Right forelimb (tissue), 1 donor: Measurements from ENCODE around the gene CNTNAP5.

Experiments
- DNase-seq: peaks from one replicate; pipeline ENCODE4 v3.0.0-alpha.2; 2018

Gene CNTNAP5

DNA sequence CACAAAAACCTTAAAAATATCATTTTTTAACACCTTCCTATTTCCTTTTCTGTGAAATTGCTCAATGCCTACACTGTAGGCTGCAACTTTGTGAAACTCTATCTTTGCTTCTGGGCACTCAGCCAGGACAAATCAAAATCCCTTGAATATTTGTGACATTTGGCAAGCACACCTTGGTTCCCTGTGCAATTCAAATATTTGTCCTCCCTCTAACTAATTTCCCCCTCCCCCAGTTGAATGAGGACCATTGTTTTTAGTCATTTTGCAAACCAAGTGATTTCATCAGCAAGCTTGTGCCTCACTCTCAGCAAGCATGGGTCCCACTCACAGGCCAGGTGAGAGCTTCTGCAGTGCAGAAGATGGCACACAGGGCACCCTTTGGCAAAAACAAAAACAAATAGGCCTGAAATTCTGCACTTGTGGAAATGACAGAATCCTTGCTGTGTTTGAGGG is 541.5 kb downstream of the CNTNAP5 start:
- DNase-seq, result no peak

DNA sequence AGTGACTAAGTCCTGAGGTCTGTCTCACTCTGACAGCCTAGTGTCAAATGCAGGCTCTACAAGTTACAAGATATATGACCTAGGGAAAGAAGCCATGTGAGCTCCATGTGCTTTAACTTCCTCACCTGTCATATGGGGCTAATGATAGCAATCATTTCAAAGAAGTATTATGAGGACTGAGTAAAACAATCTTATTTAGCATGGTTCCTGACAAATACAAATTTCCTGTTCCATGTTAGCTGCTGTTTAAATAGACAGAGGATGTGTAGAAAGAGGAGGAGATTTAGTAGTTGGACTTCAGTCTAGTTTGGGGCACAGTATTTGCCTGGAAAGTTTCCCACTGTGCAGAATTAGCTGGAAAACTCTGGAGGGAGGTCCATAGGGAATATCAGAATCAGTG is 545.8 kb downstream of the CNTNAP5 start:
- no peak for DNase-seq

DNA sequence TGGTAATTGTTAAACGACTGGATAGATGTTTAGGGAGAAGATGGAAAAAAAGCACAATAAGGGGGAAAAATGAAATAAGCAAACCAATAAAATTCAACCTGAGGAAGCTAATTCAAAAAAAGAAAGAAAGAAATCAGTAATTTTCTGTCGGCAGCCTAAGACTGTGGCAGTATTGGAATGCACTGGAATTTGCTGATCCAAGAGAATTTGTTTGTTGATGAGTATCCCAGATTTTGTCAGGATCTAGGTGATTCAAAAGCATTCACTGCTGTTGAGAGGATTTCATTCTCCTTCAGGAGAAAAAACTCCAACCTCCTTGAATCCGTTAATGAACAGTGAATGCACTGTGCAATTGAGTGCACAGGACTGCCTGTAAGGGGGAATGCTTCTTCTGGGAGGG is 546.7 kb downstream of the CNTNAP5 start:
- no peak for DNase-seq

DNA sequence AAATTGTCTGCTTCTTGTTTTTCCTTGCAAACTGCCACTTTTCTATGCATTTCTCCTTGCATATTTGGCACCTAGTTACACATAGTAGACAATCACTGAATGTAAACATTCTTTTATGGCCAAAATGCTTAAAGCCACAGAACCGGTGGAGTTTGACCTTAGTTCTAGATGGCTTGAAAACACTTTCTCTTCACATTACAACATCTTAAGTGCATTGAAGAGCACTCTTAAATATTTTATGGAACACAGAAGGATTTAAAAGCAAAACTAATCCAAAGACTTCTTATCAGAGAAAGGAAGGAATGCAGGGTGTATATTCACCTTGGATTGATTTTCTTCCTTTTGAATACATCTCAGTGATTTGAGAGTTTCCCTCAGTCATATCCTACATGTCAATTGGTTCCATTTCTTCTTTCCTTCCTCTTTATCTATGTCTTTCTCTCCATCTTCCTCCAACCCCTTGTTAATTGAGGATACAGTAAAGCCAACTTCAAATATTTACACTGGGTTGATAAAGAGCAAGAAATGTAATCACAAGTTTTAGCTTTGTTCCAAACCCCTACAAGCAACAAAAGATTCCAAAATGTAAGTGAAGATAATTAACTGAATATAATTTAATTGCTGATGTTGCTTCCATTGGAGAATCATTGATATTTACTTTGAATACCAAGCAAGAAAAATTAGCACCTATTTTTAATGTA is 548.0 kb downstream of the CNTNAP5 start:
- no peak for DNase-seq

DNA sequence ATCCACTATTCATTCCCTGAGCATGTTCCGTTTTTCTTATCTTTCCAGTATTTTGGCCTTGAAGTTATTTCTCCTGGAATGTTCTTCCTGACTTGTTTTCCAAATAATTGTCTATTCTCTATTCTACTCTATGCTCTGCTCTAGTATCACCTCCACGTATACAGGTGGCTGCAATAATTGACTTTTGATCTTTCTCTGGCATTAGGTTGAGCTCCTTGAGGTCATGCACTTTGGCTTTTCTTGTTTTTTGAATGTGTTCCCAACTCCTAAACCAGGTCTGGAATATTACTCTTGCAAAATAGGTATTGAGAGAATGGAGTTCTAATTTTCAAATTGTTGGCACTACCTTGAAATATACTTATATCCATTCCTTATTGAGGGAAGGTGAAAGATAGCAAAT is 550.4 kb downstream of the CNTNAP5 start:
- no peak for DNase-seq

DNA sequence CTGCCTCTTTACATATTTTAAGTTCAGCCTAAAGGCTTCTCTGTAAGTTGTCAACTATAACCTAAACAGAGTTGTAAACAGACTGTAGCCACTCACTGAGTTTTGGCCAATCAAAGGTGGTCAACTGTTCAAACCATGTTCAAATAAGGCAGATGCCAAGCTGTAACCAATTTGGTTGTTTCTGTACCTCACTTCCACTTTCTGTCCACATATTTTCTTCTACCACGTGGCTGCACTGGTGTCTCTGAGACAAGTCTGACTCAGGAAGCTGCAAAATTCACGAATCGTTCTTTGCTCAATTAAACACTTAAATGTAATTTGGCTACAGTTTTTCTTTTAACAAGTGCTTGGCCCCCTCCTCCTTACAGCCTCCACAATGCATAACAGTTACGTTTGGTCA is 555.2 kb downstream of the CNTNAP5 start:
- no peak for DNase-seq

DNA sequence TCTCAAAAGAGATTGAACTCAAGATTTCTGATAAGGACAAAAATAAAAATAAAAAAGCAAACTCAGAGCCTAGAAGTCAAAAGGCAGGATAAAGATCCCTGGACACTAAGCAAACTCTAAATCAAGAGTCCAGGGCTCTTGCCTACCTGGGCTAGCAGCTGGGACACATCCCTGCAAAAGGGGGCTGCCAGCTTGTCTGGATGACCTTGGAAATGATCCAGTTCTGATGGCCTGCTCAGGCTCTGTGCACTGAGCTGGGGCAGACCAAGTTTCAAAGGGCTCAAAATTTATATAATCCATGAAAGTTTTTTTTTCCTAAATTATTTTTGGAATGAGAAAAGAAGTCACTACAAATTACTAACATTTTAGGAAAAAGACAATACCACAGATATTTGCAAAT is 557.3 kb downstream of the CNTNAP5 start:
- DNase-seq, result no peak

DNA sequence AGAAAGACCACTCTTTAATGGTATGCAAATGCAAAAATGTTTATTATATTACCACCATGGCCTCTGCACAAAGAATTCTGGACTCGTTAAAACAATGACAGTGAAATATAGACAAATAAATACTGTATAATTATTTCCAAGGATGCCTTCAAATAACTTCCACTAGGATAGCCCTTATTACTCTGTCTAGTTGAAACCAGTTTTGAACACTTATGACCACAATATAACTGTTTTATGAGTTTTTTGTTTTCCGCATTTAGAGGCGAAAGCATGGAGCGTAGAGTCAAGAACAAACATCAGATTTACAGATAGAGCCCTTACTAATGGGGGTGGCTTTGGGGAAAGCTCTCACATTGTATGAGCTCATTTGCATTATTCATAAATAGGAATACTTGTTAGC is 559.5 kb downstream of the CNTNAP5 start:
- no peak for DNase-seq

DNA sequence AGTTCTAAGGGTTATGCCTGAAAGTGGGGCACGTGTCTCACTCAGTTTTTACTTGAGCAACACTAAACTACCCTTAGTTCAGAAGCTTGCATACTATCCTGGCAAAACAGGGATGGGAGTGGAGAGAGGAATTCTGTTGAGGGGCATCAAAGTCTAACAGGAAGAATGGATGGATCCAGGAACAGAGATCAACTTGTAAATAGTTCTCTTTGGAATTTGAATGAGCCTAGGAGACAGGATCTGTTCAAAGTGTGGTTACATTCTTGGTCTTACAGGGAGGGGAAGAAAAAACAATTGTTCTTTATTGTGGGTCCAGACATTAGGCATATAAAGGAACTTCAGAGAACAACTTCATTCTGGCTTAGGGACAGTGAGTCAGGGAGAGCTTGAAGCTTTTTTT is 560.2 kb downstream of the CNTNAP5 start:
- no peak for DNase-seq

DNA sequence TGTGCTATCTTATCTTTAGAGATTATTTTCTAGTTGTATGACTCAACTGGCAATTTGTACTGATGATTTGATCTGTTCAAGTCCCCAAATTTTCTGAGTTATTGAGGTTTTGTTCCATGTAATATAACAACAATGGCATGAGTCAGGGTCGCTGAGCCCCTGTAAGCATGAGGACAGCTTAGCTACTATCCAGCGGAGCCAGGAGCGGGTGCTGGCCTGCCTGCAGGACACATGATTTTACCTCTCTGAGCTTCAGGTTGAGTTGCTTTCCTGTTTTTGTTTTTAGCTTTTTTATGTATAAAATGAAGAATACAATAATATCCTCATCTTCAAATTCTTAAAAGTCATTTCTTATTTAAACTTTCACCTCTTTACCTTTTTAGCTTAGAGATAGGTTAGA is 561.1 kb downstream of the CNTNAP5 start:
- DNase-seq, result no peak

DNA sequence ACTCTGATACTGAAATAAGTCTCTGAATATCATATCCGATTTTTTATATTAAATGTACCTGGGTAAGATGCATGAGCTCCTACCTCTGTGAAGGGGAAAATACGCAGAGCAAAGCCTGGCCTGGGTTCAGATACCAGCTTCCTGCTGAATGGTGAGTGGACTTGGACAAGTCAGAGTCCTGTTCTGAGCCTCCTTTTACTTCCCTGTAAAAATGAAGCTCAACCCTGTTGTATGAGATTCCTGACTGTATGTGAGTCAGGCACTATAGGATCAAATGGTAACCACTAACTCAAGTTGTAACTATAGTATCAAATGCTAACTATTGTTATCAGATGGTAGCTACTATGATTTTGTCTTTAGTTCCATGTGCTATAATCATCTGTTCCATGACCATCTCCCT is 561.7 kb downstream of the CNTNAP5 start:
- no peak for DNase-seq

DNA sequence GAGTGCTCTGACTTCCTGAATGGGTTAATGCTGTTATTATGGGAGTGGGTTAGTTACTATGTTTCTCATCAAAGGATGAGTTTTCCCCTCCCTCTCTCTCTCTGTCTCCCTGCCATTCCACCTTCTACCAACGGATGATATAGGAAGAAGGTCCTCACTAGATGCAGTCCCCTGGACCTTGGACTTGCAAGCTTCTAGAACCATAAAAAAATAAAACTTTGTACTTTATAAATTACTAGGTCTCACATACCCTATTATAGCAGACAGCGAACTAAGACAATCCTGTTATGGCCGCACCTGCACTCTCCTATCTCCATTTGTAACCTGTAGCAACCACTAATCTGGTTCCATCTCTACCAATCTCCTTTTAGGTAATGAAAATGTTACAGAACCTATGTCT is 564.9 kb downstream of the CNTNAP5 start:
- DNase-seq, result no peak

DNA sequence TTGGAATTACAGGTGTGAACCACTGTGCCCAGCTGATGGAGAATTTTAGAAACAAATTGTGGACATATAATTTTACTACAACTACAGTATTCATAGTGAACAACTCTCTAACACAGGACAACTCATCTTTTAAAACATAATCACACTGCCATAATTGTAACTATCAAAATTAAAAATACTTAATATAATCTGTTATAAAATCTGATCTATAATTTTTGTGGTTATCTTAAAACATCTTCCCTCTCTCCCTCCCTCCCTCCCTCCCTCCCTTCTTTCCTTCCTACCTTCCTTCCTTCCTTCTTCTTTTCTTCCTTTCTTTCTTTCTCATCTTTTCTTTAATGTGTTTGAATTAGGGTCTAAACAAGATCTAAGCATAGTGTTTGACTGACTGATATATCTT is 577.7 kb downstream of the CNTNAP5 start:
- DNase-seq, result no peak

DNA sequence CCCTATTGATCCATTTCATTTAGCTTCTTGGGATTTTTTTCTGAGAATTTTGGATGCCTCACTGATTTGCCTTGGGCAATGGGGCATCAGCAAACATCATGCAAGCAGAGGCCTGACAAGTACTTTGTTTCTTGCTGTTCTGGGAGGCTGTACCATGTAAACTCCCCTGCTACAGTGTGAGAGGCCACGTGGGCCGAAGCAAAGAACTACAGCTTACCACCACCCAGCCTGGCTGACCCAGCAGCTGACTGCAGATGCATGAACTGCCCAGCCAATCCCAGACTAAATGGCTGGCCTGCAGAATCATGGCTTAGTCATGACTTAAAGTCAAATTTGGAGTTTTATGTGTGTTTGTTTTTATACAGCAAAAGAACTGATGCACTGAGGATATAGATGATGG is 579.9 kb downstream of the CNTNAP5 start:
- no peak for DNase-seq

DNA sequence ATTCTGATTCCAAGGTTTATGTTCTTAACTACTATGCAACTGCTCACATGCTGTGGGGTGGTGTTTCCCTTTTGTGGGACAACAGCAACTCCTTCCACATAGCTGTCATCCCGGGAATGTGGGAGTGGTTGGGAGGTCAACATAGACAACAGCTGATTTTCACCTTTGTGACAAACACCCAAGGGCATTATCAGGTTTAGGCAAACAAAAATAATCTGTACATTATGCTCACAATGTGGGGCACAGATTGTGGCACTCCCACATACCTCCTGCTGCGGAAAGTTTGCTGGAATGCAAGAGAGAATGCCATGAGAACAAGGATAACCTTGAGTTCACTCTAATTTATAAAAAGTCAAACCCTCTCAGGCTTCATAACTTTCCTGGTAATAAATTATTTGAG is 582.6 kb downstream of the CNTNAP5 start:
- no peak for DNase-seq

DNA sequence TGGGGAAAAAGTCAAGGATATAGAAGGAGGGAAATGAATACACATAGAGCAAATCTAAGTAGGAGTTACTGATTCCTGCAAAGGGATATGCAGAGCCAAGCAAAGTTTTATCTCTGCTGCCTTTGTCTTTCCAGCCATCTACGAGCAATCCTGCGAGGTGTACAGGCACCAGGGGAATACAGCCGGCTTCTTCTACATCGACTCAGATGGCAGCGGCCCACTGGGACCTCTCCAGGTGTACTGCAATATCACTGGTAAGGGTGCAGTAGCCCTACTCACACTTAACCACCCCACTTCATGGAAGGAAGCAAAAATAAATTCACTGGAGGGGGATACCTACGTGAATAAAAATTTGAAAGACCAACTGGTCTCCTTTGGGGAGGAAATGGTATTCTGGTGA is 584.6 kb downstream of the CNTNAP5 start:
- DNase-seq, result no peak

DNA sequence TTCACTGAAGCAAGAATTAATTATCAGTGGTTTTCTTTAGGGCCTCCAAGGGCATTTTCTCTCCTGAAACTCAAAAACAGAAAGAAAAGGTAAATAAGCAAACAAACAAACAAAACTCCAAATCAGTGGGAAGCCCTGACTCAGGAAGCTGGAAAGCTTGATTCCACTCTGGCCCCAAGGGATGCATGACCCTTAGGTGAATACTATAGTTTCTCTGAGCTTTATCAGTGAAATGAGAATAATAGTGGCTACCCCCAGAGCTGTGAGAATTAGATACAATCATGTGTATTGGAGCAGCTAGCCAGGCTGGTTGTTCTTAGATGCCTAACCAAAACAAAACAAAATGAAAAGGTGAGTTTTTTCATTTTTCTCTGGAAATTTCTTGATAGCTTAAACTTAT is 585.1 kb downstream of the CNTNAP5 start:
- no peak for DNase-seq

DNA sequence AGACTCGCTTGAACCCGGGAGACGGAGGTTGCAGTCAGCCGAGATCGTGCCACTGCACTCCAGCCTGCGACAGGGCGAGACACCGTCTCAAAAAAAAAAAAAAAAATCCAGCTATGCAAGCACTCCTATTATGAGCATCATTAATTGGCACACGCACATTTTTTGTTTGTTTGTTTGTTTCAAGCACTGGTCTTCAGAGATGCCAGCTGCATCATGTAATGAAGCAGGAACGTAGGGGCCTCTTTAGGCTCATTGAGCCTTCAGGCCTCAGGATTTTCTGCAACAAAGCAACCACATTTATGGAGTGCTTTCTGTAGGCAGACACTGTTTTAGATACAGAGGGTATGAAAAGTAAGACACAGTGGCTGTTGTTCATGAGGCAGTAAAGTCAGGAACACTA is 585.8 kb downstream of the CNTNAP5 start:
- DNase-seq, result no peak

DNA sequence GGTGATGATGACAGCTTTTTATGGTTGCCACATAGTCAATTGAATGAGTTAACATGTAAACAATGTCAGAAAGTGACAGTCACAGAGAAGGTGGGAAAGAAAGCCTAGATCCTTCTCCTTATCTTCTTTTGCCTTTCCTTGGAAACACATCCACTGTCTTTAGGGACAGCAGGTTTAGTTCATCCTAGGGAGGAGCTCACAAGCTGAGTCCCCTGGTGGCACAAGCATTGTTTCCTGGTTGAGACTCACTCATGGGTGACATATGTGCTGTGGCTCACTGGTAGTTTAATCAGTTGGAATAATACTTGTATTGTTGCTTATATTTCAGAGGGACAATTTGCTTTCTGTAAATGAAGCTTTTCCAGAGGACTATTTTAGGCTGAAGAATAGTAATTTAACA is 598.5 kb downstream of the CNTNAP5 start:
- no peak for DNase-seq

DNA sequence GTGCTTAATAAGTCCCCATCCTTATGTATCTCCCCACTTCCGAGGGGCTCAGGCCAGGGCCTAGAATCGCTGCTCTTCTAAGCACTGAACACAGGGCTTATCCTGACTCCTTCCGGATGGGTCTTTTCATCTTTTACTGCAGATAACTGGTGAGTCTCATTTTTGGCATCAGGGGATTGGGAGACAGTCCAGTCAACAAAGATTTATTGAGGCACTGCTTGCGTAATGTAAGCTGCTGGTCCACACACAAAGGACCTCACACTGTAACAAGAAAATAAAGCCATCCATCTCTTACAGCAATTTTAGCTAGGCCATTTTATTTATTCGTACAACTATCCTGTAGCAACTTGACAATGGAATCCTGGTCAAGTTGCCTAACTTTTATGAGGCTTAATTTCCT is 600.5 kb downstream of the CNTNAP5 start:
- DNase-seq, result no peak

DNA sequence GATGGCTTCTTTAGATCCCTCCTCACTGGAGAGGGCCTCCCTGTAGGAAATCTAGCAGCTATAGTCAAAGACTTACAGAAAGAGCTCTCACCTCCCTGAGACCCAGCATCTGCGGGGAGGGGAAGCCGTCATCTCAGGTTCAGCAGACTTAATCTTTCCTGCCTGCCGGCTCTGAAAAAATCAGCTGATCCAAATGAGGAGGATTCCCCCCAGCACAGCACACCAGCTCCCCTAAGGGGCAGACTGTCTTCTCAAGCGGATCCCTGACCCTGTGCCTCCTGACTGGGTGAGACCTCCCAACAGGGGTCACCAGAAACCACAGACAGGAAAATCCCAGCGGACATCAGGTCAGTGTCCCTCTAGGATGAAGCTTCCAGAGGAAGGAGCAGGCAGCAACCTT is 601.9 kb downstream of the CNTNAP5 start:
- no peak for DNase-seq

DNA sequence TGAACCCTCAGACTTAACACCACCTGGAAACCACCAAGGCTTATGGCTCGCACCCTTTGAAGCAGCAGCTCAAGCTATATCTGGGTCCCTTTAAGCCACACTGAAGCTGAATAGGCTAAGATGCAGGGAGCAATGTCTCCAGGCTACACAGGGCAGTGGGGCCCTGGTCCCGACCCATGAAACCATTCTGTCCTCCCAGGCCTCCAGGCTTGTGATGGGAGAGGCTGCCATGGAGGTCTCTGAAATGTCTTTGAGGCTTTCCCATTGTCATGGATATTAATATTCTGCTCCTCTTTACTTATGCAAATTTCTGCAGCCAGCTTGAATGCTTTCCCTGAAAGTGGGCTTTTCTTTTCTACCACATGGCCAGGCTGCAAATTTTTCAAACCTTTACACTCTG is 608.7 kb downstream of the CNTNAP5 start:
- no peak for DNase-seq

DNA sequence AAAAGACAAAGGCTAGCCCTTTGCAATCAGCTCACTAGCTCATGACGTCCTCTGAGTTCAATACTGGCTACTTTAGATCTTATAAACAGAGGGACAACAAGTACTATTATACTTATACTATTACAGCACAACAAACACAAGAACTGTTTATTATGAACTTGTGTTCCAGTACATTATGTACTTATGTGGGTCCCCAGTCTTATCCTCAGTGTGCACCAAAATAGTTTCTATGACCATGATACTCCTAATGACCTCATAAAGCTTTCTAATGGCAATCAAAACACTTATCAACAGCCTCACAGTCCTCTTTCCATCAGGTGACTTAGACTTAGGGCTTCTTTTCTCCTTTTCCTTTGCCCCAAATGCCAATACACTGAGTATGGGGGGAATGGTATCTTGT is 614.4 kb downstream of the CNTNAP5 start:
- no peak for DNase-seq

DNA sequence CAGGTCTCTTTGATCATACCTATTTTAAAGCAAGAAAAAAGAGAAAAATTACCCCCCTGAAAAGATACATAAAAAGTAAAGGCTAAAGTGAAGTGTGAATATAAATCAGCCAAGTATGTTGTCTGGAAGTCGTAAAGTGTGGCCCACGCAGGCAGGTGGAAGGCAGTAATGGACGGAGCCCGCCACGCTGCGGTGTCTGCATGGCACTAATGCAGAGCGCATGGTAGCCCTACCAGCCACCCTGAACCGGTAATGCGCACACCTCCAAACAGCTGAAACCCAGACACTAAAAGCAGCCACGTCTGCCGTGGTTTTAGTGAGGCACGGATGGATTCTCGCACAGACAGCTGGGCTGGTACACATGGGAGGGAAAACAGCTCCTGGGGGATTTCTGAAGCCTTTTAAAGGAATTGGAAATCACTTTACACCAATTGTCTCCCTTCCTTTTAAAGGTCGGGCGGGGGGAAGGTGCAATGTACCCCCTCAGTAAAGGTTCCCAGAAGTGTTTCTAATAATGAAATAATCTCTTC is 615.2 kb downstream of the CNTNAP5 start:
- no peak for DNase-seq

DNA sequence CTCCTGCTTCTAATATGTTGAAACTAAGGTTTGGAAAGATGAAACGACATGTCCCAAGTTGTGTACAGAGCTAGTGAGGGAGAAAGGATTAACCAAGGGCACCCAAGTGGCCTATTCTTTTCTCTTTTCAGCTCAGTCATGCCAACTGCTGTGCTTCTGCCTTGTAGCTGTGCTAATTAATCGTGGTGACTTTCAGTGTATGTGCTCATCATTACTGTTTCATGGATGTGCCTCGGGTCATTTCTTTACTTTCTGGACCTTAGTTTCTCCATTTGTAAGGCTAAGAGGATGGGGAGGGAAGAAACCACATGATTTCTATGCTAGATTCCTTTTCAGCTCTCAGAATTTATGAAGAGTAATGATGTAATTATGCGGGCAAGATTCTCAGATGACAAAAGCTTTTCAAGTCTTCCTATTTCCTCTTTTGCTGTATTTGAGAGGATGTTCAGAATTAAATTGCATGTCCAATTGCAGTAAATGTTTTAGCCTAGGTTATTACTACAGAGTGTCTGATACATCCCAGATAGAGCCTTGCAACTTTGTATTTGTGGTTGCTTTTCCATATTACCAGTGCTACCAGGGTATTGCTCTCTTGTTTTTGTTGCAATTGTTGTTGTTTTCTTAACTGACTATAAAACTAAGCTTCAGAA is 621.2 kb downstream of the CNTNAP5 start:
- DNase-seq, result no peak
